GM23338 (cell line): Measurements from ENCODE around the gene ACSM6. TPM values are rescaled to one million over a fixed set of nuclear protein-coding genes. Genes with fewer than 3 reads are reported as not detected.

Experiments
- ATAC-seq: fragments of 200-7000 bp; cut with Tn5 transposase; 3 replicates; pipeline ENCODE4 v1.9.1; 2020
- DNase-seq: peaks from one replicate; pipeline ENCODE4 v3.0.0-alpha.2; 2015; ENCODE audit warnings: low spot score
- H2AFZ ChIP-seq: fragments of 200-600 bp; sonication (generic); 2 replicates; pipeline ENCODE4 v1.8.0; 2016; ENCODE audit warnings: antibody characterized with exemption, mild to moderate bottlenecking, moderate library complexity
- H3F3A ChIP-seq: fragments of 200-600 bp; sonication (generic); replicated peaks from 2 replicates; pipeline ENCODE4 v1.8.0; 2017; ENCODE audit warnings: antibody characterized with exemption, mixed run types, low read depth
- H3K27ac ChIP-seq: fragments of 200-600 bp; sonication (generic); 2 replicates; pipeline ENCODE4 v1.6.1; 2016; ENCODE audit warnings: low read depth
- H3K27me3 ChIP-seq: fragments of 200-600 bp; sonication (generic); 2 replicates; pipeline ENCODE4 v1.8.0; 2016; ENCODE audit warnings: mild to moderate bottlenecking, mixed run types, moderate library complexity; ENCODE audit not compliant: insufficient read depth
- H3K36me3 ChIP-seq: fragments of 200-600 bp; sonication (generic); 2 replicates; pipeline ENCODE4 v1.8.0; 2016; ENCODE audit warnings: mild to moderate bottlenecking; ENCODE audit not compliant: insufficient read depth
- H3K4me1 ChIP-seq: fragments of 200-600 bp; sonication (generic); 2 replicates; pipeline ENCODE4 v1.8.0; 2016; ENCODE audit warnings: mild to moderate bottlenecking, moderate library complexity; ENCODE audit not compliant: insufficient read depth
- H3K4me2 ChIP-seq: fragments of 200-600 bp; sonication (generic); 2 replicates; pipeline ENCODE4 v1.7.1; 2017; ENCODE audit warnings: mixed run types
- H3K4me3 ChIP-seq: fragments of 200-600 bp; sonication (generic); 2 replicates; pipeline ENCODE4 v1.6.1; 2016; ENCODE audit warnings: mixed run types
- H3K79me2 ChIP-seq: fragments of 200-600 bp; sonication (generic); replicated peaks from 2 replicates; pipeline ENCODE4 v1.8.0; 2017; ENCODE audit warnings: mild to moderate bottlenecking; ENCODE audit not compliant: insufficient read depth
- H3K9me2 ChIP-seq: fragments of 200-600 bp; sonication (generic); 2 replicates; pipeline ENCODE4 v1.8.0; 2017; ENCODE audit not compliant: insufficient read depth
- H4K20me1 ChIP-seq: fragments of 200-600 bp; sonication (generic); replicated peaks from 2 replicates; pipeline ENCODE4 v1.8.0; 2017; ENCODE audit warnings: mild to moderate bottlenecking; ENCODE audit not compliant: insufficient read depth
- H3K27ac Mint-ChIP-seq: 2 replicates; pipeline ENCODE4 v1.8.0; 2020; ENCODE audit warnings: inconsistent platforms, mild to moderate bottlenecking, moderate library complexity, mixed read lengths
- H3K27me3 Mint-ChIP-seq: 3 replicates; pipeline ENCODE4 v1.8.0; 2022; ENCODE audit warnings: low read depth, mild to moderate bottlenecking, moderate library complexity, mixed read lengths, inconsistent platforms; ENCODE audit not compliant: insufficient read depth, poor library complexity
- H3K36me3 Mint-ChIP-seq: 3 replicates; pipeline ENCODE4 v1.8.0; 2021; ENCODE audit warnings: low read depth, mild to moderate bottlenecking, inconsistent platforms, moderate library complexity, mixed read lengths
- H3K4me1 Mint-ChIP-seq: 3 replicates; pipeline ENCODE4 v1.8.0; 2020; ENCODE audit warnings: mild to moderate bottlenecking, inconsistent platforms, mixed read lengths
- H3K4me3 Mint-ChIP-seq: 3 replicates; pipeline ENCODE4 v1.8.0; 2021; ENCODE audit warnings: moderate library complexity, mild to moderate bottlenecking, inconsistent platforms, mixed read lengths
- H3K9me3 Mint-ChIP-seq: 3 replicates; pipeline ENCODE4 v1.8.0; 2020; ENCODE audit warnings: moderate library complexity, mild to moderate bottlenecking, inconsistent platforms, mixed read lengths
- CREB1 ChIP-seq: fragments of 250-450 bp; sonication (Bioruptor Pico); IDR thresholded peaks from 2 replicates; pipeline ENCODE4 v1.5.0; 2020; ENCODE audit warnings: low read depth, mild to moderate bottlenecking, moderate library complexity
- CTCF ChIP-seq, 2 experiments: fragments of 200-600 bp in 1 of 2; sonication (generic) in 1 of 2; conservative IDR thresholded peaks; 2 replicates each; pipeline versions ENCODE4 v1.5.1 to v1.6.1; 2016 to 2017; ENCODE audit warnings: antibody characterized with exemption in 2 of 2, low read depth in 2 of 2, mild to moderate bottlenecking in 2 of 2, moderate library complexity in 1 of 2
- ETS1 ChIP-seq: IDR thresholded peaks from 2 replicates; pipeline ENCODE4 v1.6.1; 2016; ENCODE audit warnings: antibody characterized with exemption
- EZH2 ChIP-seq: fragments of 200-600 bp; sonication (generic); IDR thresholded peaks from one replicate; pipeline ENCODE4 v1.8.0; 2017; ENCODE audit warnings: antibody characterized with exemption, mild to moderate bottlenecking, low read depth; ENCODE audit not compliant: unreplicated experiment
- JUNB ChIP-seq: IDR thresholded peaks from one replicate; pipeline ENCODE4 v1.6.1; 2016; ENCODE audit warnings: antibody characterized with exemption; ENCODE audit not compliant: unreplicated experiment
- POLR2AphosphoS5 ChIP-seq: IDR thresholded peaks from 2 replicates; pipeline ENCODE4 v1.6.1; 2016; ENCODE audit warnings: antibody characterized with exemption, low read depth
- REST ChIP-seq: IDR thresholded peaks from one replicate; pipeline ENCODE4 v1.6.1; 2018; ENCODE audit warnings: antibody characterized with exemption; ENCODE audit not compliant: unreplicated experiment
- STAT1 ChIP-seq: IDR thresholded peaks from one replicate; pipeline ENCODE4 v1.6.1; 2016; ENCODE audit warnings: antibody characterized with exemption; ENCODE audit not compliant: unreplicated experiment
- ZNF114 ChIP-seq: fragments of 250-450 bp; sonication (Bioruptor Pico); IDR thresholded peaks from 2 replicates; pipeline ENCODE4 v1.5.0; 2020; ENCODE audit warnings: mild to moderate bottlenecking, moderate library complexity
- ZNF331 ChIP-seq: fragments of 250-450 bp; sonication (Bioruptor Pico); IDR thresholded peaks from 2 replicates; pipeline ENCODE4 v1.5.0; 2020; ENCODE audit warnings: low read depth, mild to moderate bottlenecking, moderate library complexity
- ZNF462 ChIP-seq: fragments of 250-450 bp; sonication (Bioruptor Pico); IDR thresholded peaks from 2 replicates; pipeline ENCODE4 v1.5.0; 2020; ENCODE audit warnings: mild to moderate bottlenecking, moderate library complexity
- polyA plus RNA-seq: library from polyadenylated mRNA; unstranded; fragments of >200 nt; fragmentation: Nextera tagmentation; extraction: Ambion mirVana; gene quantifications from 2 replicates; pipeline ENCODE4 v1.2.1, GENCODE V29; 2016
- total RNA-seq: library from RNA; depleted of rRNA; stranded (reverse); fragments of >200 nt; shearing (Covaris generic); gene quantifications from 2 replicates; pipeline ENCODE4 v1.2.3, GENCODE V29; 2014

The ACSM6 gene
- total and polyA plus RNA-seq, 2 experiments from 2014 or later: 0.65 TPM; not detected in 1

GRCh38 chr10:95225136-95225535, 31.1 kb downstream of the ACSM6 start:
- peaks cover 41% of the 10 kb centered on the region for H3K4me1 Mint-ChIP-seq
- no peaks in the 10 kb centered on the region for H3K79me2 ChIP-seq
- no peak overlapping the region for H3K27ac Mint-ChIP-seq
- peaks cover 17% of the 10 kb centered on the region for H3K4me1 ChIP-seq
- peaks cover 13% of the 10 kb centered on the region; the same call in 1 of the 2 replicates for H3F3A ChIP-seq
- H3K9me3 Mint-ChIP-seq: peaks cover 14% of the 10 kb centered on the region; the same call in 2 of the 3 replicates
- TF ChIP-seq CREB1 (CRISPR knock-in tag): no peak
- no peak for TF ChIP-seq ETS1
- no peak for TF ChIP-seq CTCF (conservative IDR thresholded peaks at IDR 0.05; ENCODE audit: low read depth in 2 of 2)
- TF ChIP-seq ZNF331 (CRISPR knock-in tag): no peak
- TF ChIP-seq JUNB: no peak
- TF ChIP-seq POLR2AphosphoS5: no peak
- no peak for TF ChIP-seq EZH2
- TF ChIP-seq ZNF462 (CRISPR knock-in tag): no peak
- no peak for TF ChIP-seq ZNF114 (CRISPR knock-in tag)
- no peak for TF ChIP-seq STAT1
- no peak for TF ChIP-seq REST
- H3K27me3 ChIP-seq: no peaks in the 10 kb centered on the region
- no peak overlapping the region for H3K4me3 ChIP-seq
- H4K20me1 ChIP-seq: no peaks in the 10 kb centered on the region
- H3K4me2 ChIP-seq: no peak overlapping the region
- peaks cover 2% of the 10 kb centered on the region for H3K27me3 Mint-ChIP-seq
- DNase-seq: no peak
- no peaks in the 10 kb centered on the region for H3K9me2 ChIP-seq
- H3K36me3 ChIP-seq: no peaks in the 10 kb centered on the region; the same call in 1 of the 2 replicates
- H2AFZ ChIP-seq: no peak overlapping the region
- H3K36me3 Mint-ChIP-seq: peaks cover 57% of the 10 kb centered on the region
- H3K4me3 Mint-ChIP-seq: no peak overlapping the region
- H3K27ac ChIP-seq: no peak overlapping the region
- ATAC-seq: no peak
